ENCODE data around the gene JPT2. TPM values are rescaled to one million over a fixed set of nuclear protein-coding genes. Genes with fewer than 3 reads are reported as not detected.
"Not testable (repeated sequence)": the region's sequence is repeated elsewhere in the genome, so short reads cannot be mapped to it uniquely, and the experiment has no call there.

Gene JPT2
- total and polyA plus RNA-seq, 2 experiments from 2014 or later: 9.2 to 52.0 TPM

- Histone ChIP-seq H3K4me3 (no peak overlapping the region), H3K9me3 (ENCODE audit: low read depth) (no peaks in the 10 kb centered on the region), H2AFZ (no peak overlapping the region), H3K36me3 (replicated peaks; ENCODE audit: insufficient read depth, low read depth) (no peaks in the 10 kb centered on the region), H3K27me3 (no peaks in the 10 kb centered on the region), H3K9me2 (replicated peaks; ENCODE audit: insufficient read depth) (no peaks in the 10 kb centered on the region), H3K4me2 (no peak overlapping the region), H3K27ac (no peak overlapping the region), H4K20me1 (ENCODE audit: insufficient read depth, poor library complexity, severe bottlenecking) (no peaks in the 10 kb centered on the region), H3K4me1 (ENCODE audit: insufficient read depth) (no peaks in the 10 kb centered on the region), H3K79me2 (peaks cover 24% of the 10 kb centered on the region)
- WGBS (ENCODE audit: low lambda C conversion rate, missing lambda C conversion rate): over 99% methylated on average over 5 of the region's 5 CpGs
- no peak for DNase-seq (ENCODE audit: low spot score)
- TF ChIP-seq EZH2phosphoT487 (IDR thresholded peaks at IDR 0.05; ENCODE audit: low read depth, severe bottlenecking, unreplicated experiment) (no peak), CTCF (IDR thresholded peaks at IDR 0.05; ENCODE audit: poor library complexity) (no peak), EZH2 (IDR thresholded peaks at IDR 0.05; ENCODE audit: borderline replicate concordance) (no peak)
Measured at GRCh38 chr16:1696863-1697262, 18.8 kb downstream of the JPT2 start.

DNA sequence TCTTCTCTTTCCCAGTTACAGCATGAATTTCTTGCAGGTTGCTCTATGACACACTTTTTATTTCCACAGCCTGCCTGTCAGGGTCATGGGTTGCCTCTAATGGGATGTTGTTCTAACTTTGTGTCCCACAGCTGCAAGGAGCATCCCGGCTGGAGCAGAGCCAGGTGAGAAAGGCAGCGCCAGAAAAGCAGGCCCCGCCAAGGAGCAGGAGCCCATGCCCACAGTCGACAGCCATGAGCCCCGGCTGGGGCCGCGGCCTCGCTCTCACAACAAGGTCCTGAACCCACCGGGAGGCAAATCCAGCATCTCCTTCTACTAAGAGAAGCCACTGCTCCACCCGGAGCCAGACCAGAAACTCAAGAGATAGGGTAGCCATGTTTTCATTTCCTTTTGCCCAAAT, 20.6 kb downstream of the JPT2 start:
- no peak overlapping the region for H3K27ac ChIP-seq
- no peak overlapping the region for H3K4me2 ChIP-seq
- WGBS (ENCODE audit: low lambda C conversion rate, missing lambda C conversion rate): 95% methylated on average over 10 of the region's 10 CpGs
- no peaks in the 10 kb centered on the region for H4K20me1 ChIP-seq (ENCODE audit: insufficient read depth, poor library complexity, severe bottlenecking)
- no peaks in the 10 kb centered on the region for H3K9me3 ChIP-seq (ENCODE audit: low read depth)
- no peaks in the 10 kb centered on the region for H3K27me3 ChIP-seq
- H3K79me2 ChIP-seq: peaks cover 14% of the 10 kb centered on the region
- no peak overlapping the region for H3K4me3 ChIP-seq
- H3K9me2 ChIP-seq (replicated peaks; ENCODE audit: insufficient read depth): no peaks in the 10 kb centered on the region
- no peaks in the 10 kb centered on the region for H3K36me3 ChIP-seq (replicated peaks; ENCODE audit: insufficient read depth, low read depth)
- TF ChIP-seq EZH2 (IDR thresholded peaks at IDR 0.05; ENCODE audit: borderline replicate concordance): no peak
- TF ChIP-seq EZH2phosphoT487 (IDR thresholded peaks at IDR 0.05; ENCODE audit: low read depth, severe bottlenecking, unreplicated experiment): no peak
- TF ChIP-seq CTCF (IDR thresholded peaks at IDR 0.05; ENCODE audit: poor library complexity): no peak
- DNase-seq (ENCODE audit: low spot score): no peak
- H2AFZ ChIP-seq: no peak overlapping the region
- H3K4me1 ChIP-seq (ENCODE audit: insufficient read depth): no peaks in the 10 kb centered on the region

DNA sequence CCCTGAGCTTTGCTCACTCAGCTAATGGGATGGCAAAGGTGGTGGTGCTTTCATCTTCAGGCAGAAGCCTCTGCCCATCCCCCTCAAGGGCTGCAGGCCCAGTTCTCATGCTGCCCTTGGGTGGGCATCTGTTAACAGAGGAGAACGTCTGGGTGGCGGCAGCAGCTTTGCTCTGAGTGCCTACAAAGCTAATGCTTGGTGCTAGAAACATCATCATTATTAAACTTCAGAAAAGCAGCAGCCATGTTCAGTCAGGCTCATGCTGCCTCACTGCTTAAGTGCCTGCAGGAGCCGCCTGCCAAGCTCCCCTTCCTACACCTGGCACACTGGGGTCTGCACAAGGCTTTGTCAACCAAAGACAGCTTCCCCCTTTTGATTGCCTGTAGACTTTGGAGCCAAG, 22.2 kb downstream of the JPT2 start:
- no peaks in the 10 kb centered on the region for H3K27me3 ChIP-seq
- no peaks in the 10 kb centered on the region for H4K20me1 ChIP-seq (ENCODE audit: insufficient read depth, poor library complexity, severe bottlenecking)
- H3K36me3 ChIP-seq (replicated peaks; ENCODE audit: insufficient read depth, low read depth): no peaks in the 10 kb centered on the region
- no peak overlapping the region for H3K4me2 ChIP-seq
- no peak for DNase-seq (ENCODE audit: low spot score)
- no peaks in the 10 kb centered on the region for H3K9me3 ChIP-seq (ENCODE audit: low read depth)
- TF ChIP-seq EZH2 (IDR thresholded peaks at IDR 0.05; ENCODE audit: borderline replicate concordance): no peak
- H3K4me3 ChIP-seq: no peak overlapping the region
- no peak overlapping the region for H2AFZ ChIP-seq
- H3K79me2 ChIP-seq: peaks cover 11% of the 10 kb centered on the region
- no peaks in the 10 kb centered on the region for H3K4me1 ChIP-seq (ENCODE audit: insufficient read depth)
- H3K27ac ChIP-seq: no peak overlapping the region
- no peaks in the 10 kb centered on the region for H3K9me2 ChIP-seq (replicated peaks; ENCODE audit: insufficient read depth)
- 96% methylated on average over 3 of the region's 3 CpGs for WGBS (ENCODE audit: low lambda C conversion rate, missing lambda C conversion rate)

GRCh38 chr16:1701216-1701878, 23.3 kb downstream of the JPT2 start:
- H3K9me2 ChIP-seq (replicated peaks; ENCODE audit: insufficient read depth): no peaks in the 10 kb centered on the region
- TF ChIP-seq EZH2phosphoT487 (IDR thresholded peaks at IDR 0.05; ENCODE audit: low read depth, severe bottlenecking, unreplicated experiment) (no peak), CTCF (IDR thresholded peaks at IDR 0.05; ENCODE audit: poor library complexity) (no peak), EZH2 (IDR thresholded peaks at IDR 0.05; ENCODE audit: borderline replicate concordance) (no peak)
- peaks cover 13% of the 10 kb centered on the region for H3K79me2 ChIP-seq
- no peak for DNase-seq (ENCODE audit: low spot score)
- H2AFZ ChIP-seq: no peak overlapping the region
- H3K4me3 ChIP-seq: no peak overlapping the region
- no peaks in the 10 kb centered on the region for H3K36me3 ChIP-seq (replicated peaks; ENCODE audit: insufficient read depth, low read depth)
- no peak overlapping the region for H3K27ac ChIP-seq
- no peaks in the 10 kb centered on the region for H4K20me1 ChIP-seq (ENCODE audit: insufficient read depth, poor library complexity, severe bottlenecking)
- no peaks in the 10 kb centered on the region for H3K9me3 ChIP-seq (ENCODE audit: low read depth)
- WGBS (ENCODE audit: low lambda C conversion rate, missing lambda C conversion rate): 91% methylated on average over 6 of the region's 6 CpGs
- no peaks in the 10 kb centered on the region for H3K27me3 ChIP-seq
- no peaks in the 10 kb centered on the region for H3K4me1 ChIP-seq (ENCODE audit: insufficient read depth)
- H3K4me2 ChIP-seq: no peak overlapping the region

DNA sequence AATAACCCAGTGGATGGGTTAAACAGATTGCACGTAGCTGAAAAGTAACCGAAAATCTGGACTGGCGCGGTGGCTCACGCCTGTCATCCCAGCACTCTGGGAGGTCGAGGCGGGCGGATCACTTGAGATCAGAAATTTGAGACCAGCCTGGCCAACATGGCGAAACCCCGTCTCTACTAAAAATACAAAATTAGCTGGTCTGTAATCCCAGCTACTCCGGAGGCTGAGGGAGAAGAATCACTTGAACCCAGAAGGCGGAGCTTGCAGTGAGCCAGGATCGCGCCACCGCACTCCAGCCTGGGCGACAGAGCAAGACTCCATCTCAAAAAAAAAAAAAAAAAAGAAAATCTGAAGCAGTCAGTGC, 27.2 kb downstream of the JPT2 start:
- DNase-seq (ENCODE audit: low spot score): not testable (repeated sequence)
- WGBS (ENCODE audit: low lambda C conversion rate, missing lambda C conversion rate): 2% methylated on average over 16 of the region's 16 CpGs

More for the DNA sequence above, 27.2 kb downstream of the JPT2 start:
- not testable (repeated sequence) for H3K27me3 ChIP-seq; H3K36me3 ChIP-seq (replicated peaks; ENCODE audit: insufficient read depth, low read depth); H3K9me3 ChIP-seq (ENCODE audit: low read depth); H3K9me2 ChIP-seq (replicated peaks; ENCODE audit: insufficient read depth)
- Histone ChIP-seq H3K27ac (peak overlapping the region; percentile 96), H3K4me3 (peak overlapping the region; percentile 71), H4K20me1 (ENCODE audit: insufficient read depth, poor library complexity, severe bottlenecking) (peaks cover 35% of the 10 kb centered on the region), H3K4me2 (peak overlapping the region; percentile 92), H2AFZ (peak overlapping the region; percentile 84), H3K79me2 (peaks cover 49% of the 10 kb centered on the region), H3K4me1 (ENCODE audit: insufficient read depth) (peaks cover 13% of the 10 kb centered on the region)

All from hepatocyte (in vitro differentiated cells).